K562 (cell line): Measurements from ENCODE around the gene USHBP1. TPM values are rescaled to one million over a fixed set of nuclear protein-coding genes. Genes with fewer than 3 reads are reported as not detected.

Experiments used
- ATAC-seq: fragments of 200-7000 bp; cut with Tn5 transposase; 3 replicates; pipeline ENCODE4 v1.9.1; 2020; ENCODE audit warnings: moderate library complexity
- BruUV-seq: library from RNA; stranded (reverse); fragments of 400-500 nt; replicated peaks from 2 replicates; lab custom pipeline; 2021; lab: Mats Ljungman, UMichigan
- CTCF ChIA-PET: fragments of 300-600 bp; formaldehyde crosslinking; extraction: SDS; loops from one replicate; lab custom pipeline; 2021; ENCODE audit warnings: low intra/inter-chr PET ratio; lab: Yijun Ruan, JAX
- POLR2A ChIA-PET: fragments of 300-600, 350-650 bp; sonication (Branson Sonifier 250); formaldehyde crosslinking; extraction: SDS; loops from one replicate; lab custom pipeline; 2021; ENCODE audit warnings: antibody characterized with exemption, inconsistent platforms; lab: Yijun Ruan, JAX
- DNase-seq, 4 experiments: peaks; one replicate each; pipeline versions ENCODE4 v3.0.0 to v3.0.0-alpha.2; 2011 to 2018; ENCODE audit warnings: low spot score in 3 of 4, mixed read lengths in 3 of 4; ENCODE audit errors: extremely low read depth in 1 of 4
- FAIRE-seq: peaks from 2 replicates; lab custom pipeline; 2011; peaks lifted over from hg19 to GRCh38; lab: Jason Lieb, UNC
- H2AFZ ChIP-seq: 2 replicates; pipeline ENCODE4 v1.6.0; 2011; ENCODE audit warnings: low read depth, low read length, control low read depth, inconsistent platforms
- H3K27ac ChIP-seq: fragments of 200-600 bp; 3 replicates; pipeline ENCODE4 v1.8.0; 2011; ENCODE audit warnings: low read depth, mild to moderate bottlenecking, control low read depth, inconsistent platforms, low read length, moderate library complexity, mixed read lengths; ENCODE audit errors: extremely low read depth
- H3K27me3 ChIP-seq, 2 experiments: fragments of 300-600 bp in 1 of 2; 2 replicates in 1 of 2; 3 replicates in 1 of 2; pipeline versions ENCODE4 v1.6.0 to v1.8.0; 2011; ENCODE audit warnings: inconsistent platforms in 2 of 2, low read length in 2 of 2, mild to moderate bottlenecking in 1 of 2, mixed read lengths in 1 of 2, moderate library complexity in 1 of 2; ENCODE audit not compliant: control insufficient read depth in 2 of 2, insufficient read depth in 2 of 2
- H3K36me3 ChIP-seq: fragments of 300-600 bp; 3 replicates; pipeline ENCODE4 v1.8.0; 2011; ENCODE audit warnings: mild to moderate bottlenecking, low read length, inconsistent platforms; ENCODE audit not compliant: control insufficient read depth, insufficient read depth
- H3K4me1 ChIP-seq, 2 experiments: fragments of 200-600 bp in 1 of 2; replicated peaks in 1 of 2; 2 replicates in 1 of 2; 3 replicates in 1 of 2; pipeline versions ENCODE4 v1.5.1 to v1.8.0; 2011; ENCODE audit warnings: inconsistent platforms in 2 of 2, low read length in 2 of 2, mild to moderate bottlenecking in 1 of 2, mixed read lengths in 1 of 2, moderate library complexity in 1 of 2; ENCODE audit not compliant: control insufficient read depth in 2 of 2, insufficient read depth in 2 of 2
- H3K4me2 ChIP-seq: 2 replicates; pipeline ENCODE4 v1.6.1; 2011; ENCODE audit warnings: low read length, control low read depth, inconsistent platforms, mixed read lengths; ENCODE audit not compliant: insufficient read depth
- H3K4me3 ChIP-seq: fragments of 200-600 bp; sonication (generic), shearing (Covaris generic); 2 replicates; pipeline ENCODE4 v1.5.1; 2016; ENCODE audit warnings: control low read depth, inconsistent platforms
- H3K79me2 ChIP-seq: fragments of 200-600 bp; 3 replicates; pipeline ENCODE4 v1.8.0; 2011; ENCODE audit warnings: low read length, inconsistent platforms; ENCODE audit not compliant: control insufficient read depth, insufficient read depth
- H3K9ac ChIP-seq, 2 experiments: 2 replicates each; pipeline versions ENCODE4 v1.6.0 to v1.6.1; 2011; ENCODE audit warnings: low read depth in 2 of 2, low read length in 2 of 2, control low read depth in 1 of 2, inconsistent platforms in 1 of 2, mild to moderate bottlenecking in 1 of 2, mixed read lengths in 1 of 2; ENCODE audit not compliant: insufficient read depth in 1 of 2
- H3K9me1 ChIP-seq: one replicate; pipeline ENCODE4 v1.6.0; 2011; ENCODE audit warnings: inconsistent platforms, mild to moderate bottlenecking, low read length, moderate library complexity; ENCODE audit not compliant: control insufficient read depth, insufficient read depth
- H3K9me3 ChIP-seq: replicated peaks from 2 replicates; pipeline ENCODE4 v1.5.1; 2011; ENCODE audit warnings: low read depth, low read length, inconsistent platforms; ENCODE audit not compliant: control insufficient read depth, insufficient read depth
- H4K20me1 ChIP-seq: replicated peaks from 2 replicates; pipeline ENCODE4 v1.6.1; 2011; ENCODE audit warnings: low read length, inconsistent platforms, mixed read lengths; ENCODE audit not compliant: control insufficient read depth, insufficient read depth
- ARID1B ChIP-seq: fragments of 450-650 bp; IDR thresholded peaks from 2 replicates; pipeline ENCODE4 v1.6.1; 2016; ENCODE audit warnings: antibody characterized with exemption, mild to moderate bottlenecking, inconsistent platforms
- BCL6 ChIP-seq: fragments of 250-450 bp; sonication (Bioruptor Pico); IDR thresholded peaks from 2 replicates; pipeline ENCODE4 v1.4.0; 2020
- CC2D1A ChIP-seq: fragments of 450-650 bp; IDR thresholded peaks from 2 replicates; pipeline ENCODE4 v1.6.1; 2017; ENCODE audit warnings: mild to moderate bottlenecking
- CHD4 ChIP-seq: fragments of 200-600 bp; sonication (generic); IDR thresholded peaks from 3 replicates; pipeline ENCODE4 v1.6.1; 2012; ENCODE audit warnings: low read depth, mild to moderate bottlenecking, mixed read lengths, low read length, inconsistent platforms; ENCODE audit not compliant: insufficient read depth, insufficient replicate concordance, poor library complexity, severe bottlenecking
- GABPB1 ChIP-seq: sonication (generic); formaldehyde crosslinking; IDR thresholded peaks from 2 replicates; pipeline ENCODE4 v1.8.0; 2022; ENCODE audit warnings: mild to moderate bottlenecking, missing genetic modification reagents
- MLX ChIP-seq, 2 experiments: fragments of 450-650 bp in 1 of 2; sonication (generic) in 1 of 2; formaldehyde crosslinking; conservative IDR thresholded peaks; 2 replicates each; pipeline versions ENCODE4 v1.4.0 to v1.8.1; 2020 to 2022; ENCODE audit warnings: mild to moderate bottlenecking in 1 of 2, missing genetic modification reagents in 1 of 2
- MTF1 ChIP-seq: fragments of 250-450 bp; sonication (Bioruptor Pico); IDR thresholded peaks from 2 replicates; pipeline ENCODE4 v1.9.0; 2021; ENCODE audit warnings: moderate library complexity, mild to moderate bottlenecking, inconsistent platforms, borderline replicate concordance
- NFIC ChIP-seq: fragments of 450-650 bp; IDR thresholded peaks from 2 replicates; pipeline ENCODE4 v1.6.1; 2017; ENCODE audit warnings: mild to moderate bottlenecking, inconsistent platforms
- POLR2G ChIP-seq: fragments of 200-400 bp; formaldehyde crosslinking; IDR thresholded peaks from 2 replicates; pipeline ENCODE4 v1.6.1; 2017; ENCODE audit warnings: low read depth, mild to moderate bottlenecking, antibody characterized with exemption, low read length, moderate library complexity
- RBBP5 ChIP-seq: fragments of 200-600 bp; sonication (generic); IDR thresholded peaks from 2 replicates; pipeline ENCODE4 v1.6.1; 2012; ENCODE audit warnings: borderline replicate concordance, mild to moderate bottlenecking, low read length, control low read depth, inconsistent platforms; ENCODE audit not compliant: insufficient read depth, poor library complexity, severe bottlenecking
- RBM17 ChIP-seq: fragments of 200-400 bp; formaldehyde crosslinking; IDR thresholded peaks from 2 replicates; pipeline ENCODE4 v1.6.1; 2017; ENCODE audit warnings: low read depth, mild to moderate bottlenecking, low read length, borderline replicate concordance
- SAP30 ChIP-seq: fragments of 200-600 bp; sonication (generic); IDR thresholded peaks from 2 replicates; pipeline ENCODE4 v1.6.1; 2012; ENCODE audit warnings: borderline replicate concordance, low read depth, mild to moderate bottlenecking, moderate library complexity, low read length, control low read depth, inconsistent platforms; ENCODE audit not compliant: insufficient read depth, poor library complexity, severe bottlenecking
- SP1 ChIP-seq: sonication (generic); formaldehyde crosslinking; IDR thresholded peaks from 2 replicates; pipeline ENCODE4 v1.8.1; 2022; ENCODE audit warnings: mild to moderate bottlenecking, missing genetic modification reagents
- STAG1 ChIP-seq: sonication (generic); formaldehyde crosslinking; IDR thresholded peaks from 2 replicates; pipeline ENCODE4 v1.5.0; 2020; ENCODE audit warnings: missing genetic modification reagents, borderline replicate concordance
- STAT5A ChIP-seq: IDR thresholded peaks from 2 replicates; pipeline ENCODE4 v1.6.1; 2012; ENCODE audit warnings: low read length, inconsistent platforms, borderline replicate concordance
- ZBTB8A ChIP-seq: fragments of 450-650 bp; IDR thresholded peaks from 2 replicates; pipeline ENCODE4 v1.6.1; 2018; ENCODE audit warnings: mild to moderate bottlenecking, moderate library complexity; ENCODE audit not compliant: partially characterized antibody
- ZEB2 ChIP-seq: fragments of 450-650 bp; IDR thresholded peaks from 2 replicates; pipeline ENCODE4 v1.6.1; 2016
- ZFX ChIP-seq: sonication (generic); formaldehyde crosslinking; IDR thresholded peaks from 2 replicates; pipeline ENCODE4 v1.8.0; 2022; ENCODE audit warnings: mild to moderate bottlenecking, missing genetic modification reagents, moderate library complexity
- ZKSCAN8 ChIP-seq: fragments of 200-800 bp; sonication (Bioruptor generic); IDR thresholded peaks from 2 replicates; pipeline ENCODE4 v1.6.1; 2016; ENCODE audit warnings: missing genetic modification characterization, missing compliant biosample characterization
- ZNF224 ChIP-seq: sonication (generic); formaldehyde crosslinking; IDR thresholded peaks from 2 replicates; pipeline ENCODE4 v1.8.0; 2022; ENCODE audit warnings: mild to moderate bottlenecking, missing genetic modification reagents
- ZNF589 ChIP-seq: fragments of 200-800 bp; sonication (Bioruptor generic); IDR thresholded peaks from 2 replicates; pipeline ENCODE4 v1.6.1; 2016; ENCODE audit warnings: low read depth, missing genetic modification characterization, missing compliant biosample characterization
- ZZZ3 ChIP-seq: fragments of 450-650 bp; IDR thresholded peaks from 2 replicates; pipeline ENCODE4 v1.6.1; 2016; ENCODE audit warnings: antibody characterized with exemption, mild to moderate bottlenecking, moderate library complexity
- WGBS: fragments of 100-300 bp; shearing (Covaris generic); methylation state at CpG from one replicate; pipeline ENCODE4 v1.1.6; 2016; ENCODE audit warnings: low coverage, mixed read lengths; ENCODE audit not compliant: insufficient coverage; ENCODE audit errors: missing lambda C conversion rate; 5-methylcytosine and 5-hydroxymethylcytosine counted together
- in situ Hi-C: fragments of 300-500 bp; cut with MboI; formaldehyde crosslinking; loops from 4 replicates; pipeline ENCODE4 v1.15.0; 2018; ENCODE audit warnings: inconsistent platforms, mixed read lengths
- intact Hi-C: fragments of 100-400 bp; cut with micrococcal nuclease; formaldehyde crosslinking; loops from 2 replicates; pipeline ENCODE4 v1.14.2; 2022
- polyA plus RNA-seq, 8 experiments: library from polyadenylated mRNA; depleted of rRNA in 4 of 8; stranded (reverse) in 5 of 8; unstranded in 3 of 8; fragments of >200 nt; fragmentation: Nextera tagmentation in 2 of 8; fragmentation: Illumina TruSeq in 1 of 8; extraction: Ambion mirVana in 2 of 8; extraction: Trizol in 1 of 8; gene quantifications; 2 replicates each; pipeline versions ENCODE4 v1.2.1 to v1.2.3, GENCODE V29; 2011 to 2014; ENCODE audit warnings: inconsistent platforms in 1 of 8, missing spikeins in 1 of 8
- total RNA-seq, 7 experiments: library from RNA; depleted of rRNA in 6 of 7; stranded (reverse); fragments of >200 nt in 6 of 7; fragmentation: Illumina TruSeq in 2 of 7; extraction: Trizol in 2 of 7; gene quantifications; 2 replicates each; pipeline versions ENCODE4 v1.2.1 to v1.2.3, GENCODE V29; 2011 to 2021; ENCODE audit warnings: low replicate concordance in 1 of 7

The USHBP1 gene
- total and polyA plus RNA-seq, 9 of the 15 experiments (the other 6 are each of a cell fraction or from before 2014, with no cell fraction given) = 0.03 to 0.10 (median 0.05) TPM; not detected in 5

DNA sequence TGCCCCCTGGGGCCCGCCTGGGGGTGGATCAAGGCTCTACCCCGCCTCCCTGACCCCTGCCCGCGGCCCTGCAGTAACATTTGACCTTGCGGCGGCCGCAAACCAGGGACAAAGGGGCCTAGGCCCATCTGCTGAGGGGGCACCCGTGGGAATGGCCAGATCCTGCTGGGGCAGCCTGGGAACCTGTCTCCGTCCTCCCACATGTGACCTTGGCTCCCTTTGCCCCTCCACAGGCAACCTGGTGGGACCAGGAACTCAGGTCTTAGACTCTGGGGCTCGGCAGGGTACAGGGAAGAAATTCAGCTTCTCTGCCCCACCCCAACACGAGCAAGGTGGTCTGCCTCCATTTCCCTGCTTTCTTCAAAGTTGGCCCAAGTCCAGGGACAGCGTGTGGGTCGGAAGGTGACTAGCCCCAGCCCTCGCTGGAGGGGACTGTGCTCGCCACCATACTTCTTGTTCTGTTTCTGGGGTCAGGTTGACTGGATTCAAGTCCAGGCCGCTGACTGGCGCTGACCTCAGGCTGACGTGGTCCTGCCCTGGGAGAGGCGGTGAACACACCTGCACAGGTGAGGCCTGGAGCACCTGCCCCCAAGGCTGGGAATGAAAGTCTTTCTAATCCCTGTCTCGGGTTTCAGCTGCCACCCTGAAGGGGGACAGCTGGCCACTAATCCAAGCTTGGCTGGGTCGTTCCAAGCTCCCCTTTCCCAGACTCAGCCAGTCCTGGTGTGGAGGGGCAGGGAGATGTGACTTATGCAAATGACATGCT is 16.4 kb downstream of the USHBP1 start:
- DNase-seq (peak in 3 of 4 experiments; percentile 43 to 83 (median 81)), FAIRE-seq (peak; percentile 61), ATAC-seq (peak; percentile 15; the same call in 2 of the 3 replicates)
- Histone ChIP-seq H3K36me3 (no peaks in the 10 kb centered on the region), H3K79me2 (peaks cover 23% of the 10 kb centered on the region), H3K4me3 (no peak overlapping the region), H3K4me1 (peaks cover 39 to 72% of the 10 kb centered on the region in 2 experiments), H2AFZ (peak overlapping the region; percentile 69), H3K27me3 (no peaks in the 10 kb centered on the region), H3K9me3 (no peaks in the 10 kb centered on the region), H3K9ac (peak overlapping the region; percentile 76 to 88), H3K4me2 (peak overlapping the region; percentile 20; the same call in 1 of the 2 replicates), H3K9me1 (no peaks in the 10 kb centered on the region), H4K20me1 (peaks cover 4% of the 10 kb centered on the region; the same call in 1 of the 2 replicates), H3K27ac (peak overlapping the region; percentile 53)
- WGBS = 48% methylated on average over 17 of the region's 21 CpGs
- CTCF ChIA-PET = no interaction called here
- no TSS peak for BruUV-seq
- in situ Hi-C loops (no loop called here), intact Hi-C loops (loop anchor here (5.0 kb wide), 1 partner anchor 41 kb away; no protein-coding TSS in a partner anchor)
- POLR2A ChIA-PET = interaction anchor here (0.5 to 1.4 kb wide), 8 partner anchors 11 to 655 kb away, joined by 3 to 6 read pairs (median 3); partner anchors contain the start of gene USE1
- TF ChIP-seq ZEB2 (peak; percentile 51; the same call in 1 of the 2 replicates), RBBP5 (peak; percentile 24), GABPB1 (no peak), ZNF224 (no peak), BCL6 (CRISPR knock-in tag) (no peak), NFIC (peak; percentile 91), ZNF589 (CRISPR knock-in tag) (peak; percentile 31; the same call in 1 of the 2 replicates), CC2D1A (no peak), SP1 (CRISPR knock-in tag) (no peak), ARID1B (0 out of 2 replicates have a peak, but pooled peaks have one; percentile 13), MTF1 (CRISPR knock-in tag) (no peak), POLR2G (peak; percentile 40; the same call in 1 of the 2 replicates), SAP30 (no peak), ZKSCAN8 (CRISPR knock-in tag) (no peak), STAG1 (CRISPR knock-in tag) (no peak), ZZZ3 (no peak), STAT5A (no peak), CHD4 (peak; percentile 17), RBM17 (no peak), ZFX (CRISPR knock-in tag) (peak; percentile 77), MLX (CRISPR knock-in tag; conservative IDR thresholded peaks at IDR 0.05) (no peak), ZBTB8A (no peak)
